LNCaP clone FGC (cell line): Measurements from ENCODE around the gene XRCC4.

Source experiments
- DNase-seq: peaks from one replicate; pipeline ENCODE4 v3.0.0-alpha.2; 2011; ENCODE audit warnings: low read depth
- H3K4me3 ChIP-seq: 2 replicates; pipeline ENCODE4 v1.5.1; 2011; ENCODE audit warnings: mild to moderate bottlenecking, low read depth, low read length, control low read depth
- CTCF ChIP-seq: IDR thresholded peaks from 2 replicates; pipeline ENCODE4 v1.5.1; 2012; ENCODE audit warnings: mild to moderate bottlenecking; ENCODE audit not compliant: control insufficient read depth, insufficient read depth; ENCODE audit errors: extremely low read depth

XRCC4 gene

GRCh38 chr5:83071286-83072051, 5.9 kb upstream of the XRCC4 start:
- no peak for TF ChIP-seq CTCF
- no peak for DNase-seq

GRCh38 chr5:83072966-83073365, 4.4 kb upstream of the XRCC4 start:
- DNase-seq: no peak
- TF ChIP-seq CTCF: no peak
- no peak overlapping the region for H3K4me3 ChIP-seq

More at GRCh38 chr5:83071286-83072051, 5.9 kb upstream of the XRCC4 start:
- H3K4me3 ChIP-seq: no peak overlapping the region

- TF ChIP-seq CTCF: no peak
- no peak for DNase-seq
- H3K4me3 ChIP-seq: peak overlapping the region; percentile 93
Observed at GRCh38 chr5:83077662-83078261, 415 bp downstream of the XRCC4 start.

- no peak overlapping the region for H3K4me3 ChIP-seq
- DNase-seq: no peak
- TF ChIP-seq CTCF: no peak
Observed at GRCh38 chr5:83082750-83083149, 5.4 kb downstream of the XRCC4 start.

GRCh38 chr5:83084336-83084735, 7.0 kb downstream of the XRCC4 start:
- TF ChIP-seq CTCF: no peak
- no peak overlapping the region for H3K4me3 ChIP-seq
- DNase-seq: no peak

- DNase-seq: peak; percentile 78
- TF ChIP-seq CTCF: no peak
- H3K4me3 ChIP-seq: no peak overlapping the region
Observed at GRCh38 chr5:83085106-83085505, 7.8 kb downstream of the XRCC4 start.

- no peak overlapping the region for H3K4me3 ChIP-seq
- TF ChIP-seq CTCF: no peak
- DNase-seq: no peak
Observed at GRCh38 chr5:83090169-83090568, 12.8 kb downstream of the XRCC4 start.
